Breast epithelium (tissue), 4 donors: ENCODE results near the gene RNF180. TPM values are rescaled to one million over a fixed set of nuclear protein-coding genes. Genes with fewer than 3 reads are reported as not detected.

ENCODE experiments used
- DNase-seq, 2 donors: peaks; one replicate each; pipeline ENCODE4 v3.0.0-alpha.2; 2019; ENCODE audit warnings: low spot score in 2 of 2
- H3K27ac ChIP-seq, 2 donors: fragments of 200-600 bp; sonication (generic) in 1 of 2; one replicate each; pipeline ENCODE4 v1.5.1; 2016 to 2019; ENCODE audit warnings: mild to moderate bottlenecking in 1 of 2
- H3K27me3 ChIP-seq, 2 donors: fragments of 200-600 bp; sonication (generic) in 1 of 2; one replicate each; pipeline versions ENCODE4 v1.5.1 to v1.6.0; 2017 to 2019; ENCODE audit warnings: control low read depth in 1 of 2, mild to moderate bottlenecking in 1 of 2
- H3K36me3 ChIP-seq: fragments of 200-600 bp; one replicate; pipeline ENCODE4 v1.5.1; 2019
- H3K4me1 ChIP-seq, 2 donors: fragments of 200-600 bp; sonication (generic); one replicate each; pipeline ENCODE4 v1.5.1; 2016 to 2019; ENCODE audit warnings: control low read depth in 1 of 2
- H3K4me3 ChIP-seq, 3 donors: fragments of 200-600 bp; sonication (generic); 1 replicate in 2 of 3; 2 replicates in 1 of 3; pipeline ENCODE4 v1.5.1; 2016 to 2019; ENCODE audit warnings: mild to moderate bottlenecking in 3 of 3, moderate library complexity in 2 of 3
- H3K9me3 ChIP-seq, 2 donors: fragments of 200-600 bp; sonication (generic) in 1 of 2; one replicate each; pipeline ENCODE4 v1.5.1; 2016 to 2019; ENCODE audit warnings: control low read depth in 1 of 2
- POLR2A ChIP-seq: fragments of 450-650 bp; IDR thresholded peaks from one replicate; pipeline ENCODE4 v1.6.1; 2016; ENCODE audit warnings: antibody characterized with exemption, mild to moderate bottlenecking, moderate library complexity
- POLR2AphosphoS5 ChIP-seq, 3 donors: sonication (generic); formaldehyde crosslinking; IDR thresholded peaks; one replicate each; pipeline ENCODE4 v1.6.1; 2017; ENCODE audit warnings: antibody characterized with exemption in 3 of 3
- intact Hi-C: fragments of 100-400 bp; cut with DNase I; formaldehyde crosslinking; loops from one replicate; pipeline ENCODE4 v1.15.1; 2023; ENCODE audit warnings: low total_unique reads
- total RNA-seq, 3 donors: library from RNA; depleted of rRNA; stranded (reverse); fragments of >200 nt; gene quantifications; one replicate each; pipeline ENCODE4 v1.1.0, GENCODE V29; 2016
- TF ChIP-seq, protein P1 (sequence below), 3 donors: fragments of 450-650 bp; IDR thresholded peaks; one replicate each; pipeline ENCODE4 v1.5.1; 2016 to 2017; ENCODE audit warnings: antibody characterized with exemption in 3 of 3, mild to moderate bottlenecking in 3 of 3, moderate library complexity in 3 of 3

The RNF180 gene
- total RNA-seq, 3 donors from 2014 or later: 14.4 to 22.7 (median 16.2) TPM

DNA sequence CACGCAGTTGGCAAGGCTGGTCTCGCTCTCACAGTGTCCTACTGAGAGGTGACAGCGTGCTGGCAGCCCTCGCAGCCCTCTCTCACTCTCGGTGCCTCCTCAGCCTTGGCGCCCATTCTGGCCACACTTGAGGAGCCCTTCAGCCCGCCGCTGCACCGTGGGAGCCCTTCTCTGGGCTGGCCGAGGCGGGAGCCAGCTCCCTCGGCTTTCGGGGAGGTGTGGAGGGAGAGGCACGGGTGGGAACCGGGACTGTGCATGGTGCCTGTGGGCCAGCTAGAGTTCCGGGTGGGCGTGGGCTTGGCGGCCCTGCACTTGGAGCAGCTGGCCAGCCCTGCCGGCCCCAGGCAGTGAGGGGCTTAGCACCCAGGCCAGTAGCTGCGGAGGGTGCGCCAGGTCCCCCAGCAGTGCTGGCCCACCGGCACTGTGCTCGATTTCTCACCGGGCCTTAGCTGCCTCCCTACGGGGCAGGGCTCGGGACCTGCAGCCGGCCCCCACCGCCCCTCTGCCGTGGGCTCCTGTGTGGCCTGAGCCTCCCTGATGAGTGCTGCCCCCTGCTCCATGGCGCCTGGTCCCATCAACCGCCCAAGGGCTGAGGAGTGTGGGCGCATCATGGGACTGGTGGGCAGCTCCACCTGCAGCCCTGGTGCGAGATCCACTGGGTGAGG is 15.7 kb upstream of the RNF180 start:
- no peak overlapping the region for H3K4me3 ChIP-seq
- H3K36me3 ChIP-seq: no peaks in the 10 kb centered on the region
- no peaks in the 10 kb centered on the region for H3K27me3 ChIP-seq
- TF ChIP-seq, protein P1, sequence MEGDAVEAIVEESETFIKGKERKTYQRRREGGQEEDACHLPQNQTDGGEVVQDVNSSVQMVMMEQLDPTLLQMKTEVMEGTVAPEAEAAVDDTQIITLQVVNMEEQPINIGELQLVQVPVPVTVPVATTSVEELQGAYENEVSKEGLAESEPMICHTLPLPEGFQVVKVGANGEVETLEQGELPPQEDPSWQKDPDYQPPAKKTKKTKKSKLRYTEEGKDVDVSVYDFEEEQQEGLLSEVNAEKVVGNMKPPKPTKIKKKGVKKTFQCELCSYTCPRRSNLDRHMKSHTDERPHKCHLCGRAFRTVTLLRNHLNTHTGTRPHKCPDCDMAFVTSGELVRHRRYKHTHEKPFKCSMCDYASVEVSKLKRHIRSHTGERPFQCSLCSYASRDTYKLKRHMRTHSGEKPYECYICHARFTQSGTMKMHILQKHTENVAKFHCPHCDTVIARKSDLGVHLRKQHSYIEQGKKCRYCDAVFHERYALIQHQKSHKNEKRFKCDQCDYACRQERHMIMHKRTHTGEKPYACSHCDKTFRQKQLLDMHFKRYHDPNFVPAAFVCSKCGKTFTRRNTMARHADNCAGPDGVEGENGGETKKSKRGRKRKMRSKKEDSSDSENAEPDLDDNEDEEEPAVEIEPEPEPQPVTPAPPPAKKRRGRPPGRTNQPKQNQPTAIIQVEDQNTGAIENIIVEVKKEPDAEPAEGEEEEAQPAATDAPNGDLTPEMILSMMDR (IDR thresholded peaks at IDR 0.05): no peak
- TF ChIP-seq POLR2AphosphoS5 (IDR thresholded peaks at IDR 0.05): no peak
- no peak for TF ChIP-seq POLR2A
- H3K9me3 ChIP-seq: peaks cover 0 to 15% of the 10 kb centered on the region in 2 donors
- DNase-seq: no peak
- H3K4me1 ChIP-seq: no peaks in the 10 kb centered on the region
- H3K27ac ChIP-seq: no peak overlapping the region
- intact Hi-C loops: no loop called here

DNA sequence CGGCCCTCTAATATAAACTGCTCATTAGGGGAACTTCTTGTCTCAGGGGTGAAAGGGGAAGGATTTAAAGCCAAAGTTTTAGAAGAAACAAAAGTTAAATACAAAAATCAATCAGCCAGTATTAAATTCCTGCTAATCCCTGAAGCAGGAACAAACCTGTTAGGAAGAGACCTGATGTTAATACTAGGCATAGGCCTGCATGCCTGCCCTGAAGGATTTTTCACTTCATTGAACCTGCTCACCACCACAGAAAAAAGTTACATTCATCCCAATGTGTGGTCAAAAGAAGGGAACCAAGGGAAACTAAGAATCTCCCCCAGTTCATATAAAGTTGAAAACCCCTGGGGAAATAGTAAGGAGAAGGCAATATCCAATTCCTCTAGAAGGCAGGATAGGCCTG is 9.4 kb upstream of the RNF180 start:
- no peaks in the 10 kb centered on the region for H3K4me1 ChIP-seq
- H3K27me3 ChIP-seq: no peaks in the 10 kb centered on the region
- H3K4me3 ChIP-seq: no peak overlapping the region
- TF ChIP-seq, protein P1 (IDR thresholded peaks at IDR 0.05): no peak
- TF ChIP-seq POLR2AphosphoS5 (IDR thresholded peaks at IDR 0.05) (no peak), POLR2A (no peak)
- H3K36me3 ChIP-seq: no peaks in the 10 kb centered on the region
- intact Hi-C loops: no loop called here
- no peak overlapping the region for H3K27ac ChIP-seq
- H3K9me3 ChIP-seq: peaks cover 0 to 15% of the 10 kb centered on the region in 2 donors
- no peak for DNase-seq

DNA sequence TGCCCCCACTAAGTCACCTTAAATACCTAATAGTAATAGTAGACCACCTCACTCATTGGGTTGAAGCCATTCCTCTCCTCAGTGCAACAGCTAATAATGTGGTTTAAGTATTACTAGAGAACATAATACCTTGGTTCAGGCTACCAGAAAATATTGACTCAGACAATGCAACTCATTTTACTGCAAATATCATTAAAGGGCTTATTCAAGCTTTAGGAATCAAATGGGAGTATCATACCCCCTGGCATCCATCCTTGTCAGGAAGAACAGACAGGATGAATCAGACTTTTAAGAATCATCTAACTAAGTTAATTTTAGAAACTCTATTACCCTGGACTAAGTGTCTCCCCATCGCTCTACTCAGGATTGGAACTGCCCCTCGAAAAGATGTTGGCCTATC is 6.8 kb upstream of the RNF180 start:
- Histone ChIP-seq H3K36me3 (no peaks in the 10 kb centered on the region), H3K9me3 (peaks cover 0 to 3% of the 10 kb centered on the region in 2 donors), H3K4me1 (no peaks in the 10 kb centered on the region), H3K27ac (no peak overlapping the region), H3K4me3 (no peak overlapping the region), H3K27me3 (no peaks in the 10 kb centered on the region)
- DNase-seq: no peak
- TF ChIP-seq, protein P1 (IDR thresholded peaks at IDR 0.05): no peak
- no peak for TF ChIP-seq POLR2AphosphoS5 (IDR thresholded peaks at IDR 0.05)
- TF ChIP-seq POLR2A: no peak
- intact Hi-C loops: no loop called here

DNA sequence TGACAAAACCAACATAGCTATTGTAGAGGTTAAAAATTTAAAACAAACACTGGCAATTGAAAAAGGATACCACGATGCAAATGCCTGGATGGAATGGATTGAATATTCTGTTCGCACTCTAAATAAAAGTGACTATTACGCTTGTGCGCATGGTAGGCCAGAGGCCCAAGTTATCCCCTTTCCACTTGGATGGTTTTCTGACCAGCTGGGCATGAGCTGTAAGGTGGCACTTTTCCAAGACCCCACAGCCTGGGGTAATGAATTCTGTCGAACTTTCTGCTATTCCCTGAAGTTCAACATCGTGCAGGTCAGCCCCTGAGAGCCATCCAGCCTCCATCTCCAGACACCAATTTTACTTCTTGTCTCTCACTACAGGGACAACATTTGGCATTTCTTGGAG is 5.4 kb upstream of the RNF180 start:
- Histone ChIP-seq H3K27ac (no peak overlapping the region), H3K9me3 (no peaks in the 10 kb centered on the region), H3K27me3 (no peaks in the 10 kb centered on the region), H3K4me3 (no peak overlapping the region), H3K36me3 (no peaks in the 10 kb centered on the region), H3K4me1 (no peaks in the 10 kb centered on the region)
- intact Hi-C loops: no loop called here
- no peak for TF ChIP-seq POLR2A
- no peak for DNase-seq

DNA sequence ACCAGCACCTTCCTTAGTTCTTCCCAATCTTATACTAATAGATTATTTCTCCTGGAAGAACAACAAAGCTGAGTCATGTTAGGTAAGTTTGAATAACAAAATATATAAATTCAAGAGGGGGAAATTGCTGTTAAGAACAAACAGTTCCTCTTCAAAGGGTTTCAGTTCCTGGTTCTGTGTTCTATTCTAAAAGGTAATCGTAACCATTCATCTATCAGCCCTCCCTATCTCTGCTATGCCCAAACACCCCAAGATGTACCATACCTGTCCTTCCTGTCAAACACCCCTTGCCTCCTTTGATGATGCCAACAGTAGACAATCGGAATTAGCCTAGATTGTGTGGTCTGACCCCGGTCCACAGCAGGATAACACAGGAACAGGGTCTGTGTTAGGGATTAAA is 4.2 kb upstream of the RNF180 start:
- intact Hi-C loops: no loop called here
- H3K4me1 ChIP-seq: no peaks in the 10 kb centered on the region
- H3K27me3 ChIP-seq: no peaks in the 10 kb centered on the region
- H3K4me3 ChIP-seq: no peak overlapping the region
- DNase-seq: no peak
- no peaks in the 10 kb centered on the region for H3K9me3 ChIP-seq
- no peak overlapping the region for H3K27ac ChIP-seq
- no peak for TF ChIP-seq POLR2AphosphoS5 (IDR thresholded peaks at IDR 0.05)
- no peak for TF ChIP-seq POLR2A
- TF ChIP-seq, protein P1 (IDR thresholded peaks at IDR 0.05): no peak
- H3K36me3 ChIP-seq: no peaks in the 10 kb centered on the region

DNA sequence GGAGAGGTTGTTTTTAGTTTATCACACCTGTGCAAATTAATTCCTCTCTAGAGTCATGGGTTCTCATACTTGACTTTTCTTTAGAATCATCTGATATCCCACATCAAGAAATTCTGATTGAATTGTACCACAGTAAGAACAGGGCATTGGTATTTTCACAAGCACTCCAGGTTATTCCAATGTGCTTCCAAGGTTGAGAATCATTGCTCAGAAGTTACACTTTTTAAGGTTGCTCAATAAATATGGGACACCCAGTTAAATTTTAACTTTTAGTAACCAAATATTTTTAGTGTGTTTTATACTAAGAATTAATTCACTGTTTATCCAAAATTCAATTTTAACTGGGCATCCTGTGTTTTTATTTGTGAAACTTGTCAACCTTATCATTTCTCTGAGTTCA is 2.5 kb upstream of the RNF180 start:
- intact Hi-C loops: no loop called here
- no peak for DNase-seq
- TF ChIP-seq POLR2AphosphoS5 (IDR thresholded peaks at IDR 0.05) (no peak), POLR2A (no peak)
- TF ChIP-seq, protein P1 (IDR thresholded peaks at IDR 0.05): no peak
- Histone ChIP-seq H3K27me3 (no peaks in the 10 kb centered on the region), H3K4me1 (no peaks in the 10 kb centered on the region), H3K27ac (no peak overlapping the region), H3K36me3 (no peaks in the 10 kb centered on the region), H3K4me3 (no peak overlapping the region), H3K9me3 (no peaks in the 10 kb centered on the region)
